ENCODE results near the gene NR4A1.

DNA sequence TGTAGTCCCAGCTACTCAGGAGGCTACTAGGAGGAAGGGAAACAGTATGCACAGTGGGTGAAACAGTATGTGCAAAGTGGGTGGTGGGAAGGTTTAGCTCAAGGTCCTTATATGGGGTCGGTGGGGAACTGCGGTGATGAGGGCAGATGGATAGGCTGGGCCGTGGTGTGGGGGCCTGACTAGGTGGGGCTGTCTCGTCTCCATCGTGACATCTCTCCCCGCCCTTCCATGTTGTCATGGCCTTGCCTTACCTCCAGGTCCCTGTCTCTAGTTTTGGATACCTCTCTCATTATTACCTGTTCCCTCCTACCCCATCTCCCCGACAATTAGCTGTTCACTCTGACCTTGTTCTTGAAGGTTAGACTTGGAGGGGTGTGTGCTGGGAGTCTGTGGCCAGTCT is 4.4 kb upstream of the NR4A1 start:
- TF ChIP-seq GLIS3 (CRISPR knock-in tag; IDR thresholded peaks at IDR 0.05) (no peak), OSR1 (CRISPR knock-in tag; IDR thresholded peaks at IDR 0.05) (no peak), ISL1 (CRISPR knock-in tag; IDR thresholded peaks at IDR 0.05) (no peak), CSDC2 (CRISPR knock-in tag; IDR thresholded peaks at IDR 0.05) (no peak), ZNF565 (CRISPR knock-in tag; conservative IDR thresholded peaks at IDR 0.05; ENCODE audit: low read depth) (no peak), TCF4 (CRISPR knock-in tag; IDR thresholded peaks at IDR 0.05; ENCODE audit: borderline replicate concordance) (no peak), RARB (CRISPR knock-in tag; IDR thresholded peaks at IDR 0.05) (no peak), ZC3H10 (CRISPR knock-in tag; IDR thresholded peaks at IDR 0.05) (no peak), ZNF8 (CRISPR knock-in tag; IDR thresholded peaks at IDR 0.05) (no peak), ARNTL (CRISPR knock-in tag; IDR thresholded peaks at IDR 0.05; ENCODE audit: borderline replicate concordance, low read depth) (no peak), ZFP3 (CRISPR knock-in tag; IDR thresholded peaks at IDR 0.05) (no peak)
- TF ChIP-seq, protein P1, sequence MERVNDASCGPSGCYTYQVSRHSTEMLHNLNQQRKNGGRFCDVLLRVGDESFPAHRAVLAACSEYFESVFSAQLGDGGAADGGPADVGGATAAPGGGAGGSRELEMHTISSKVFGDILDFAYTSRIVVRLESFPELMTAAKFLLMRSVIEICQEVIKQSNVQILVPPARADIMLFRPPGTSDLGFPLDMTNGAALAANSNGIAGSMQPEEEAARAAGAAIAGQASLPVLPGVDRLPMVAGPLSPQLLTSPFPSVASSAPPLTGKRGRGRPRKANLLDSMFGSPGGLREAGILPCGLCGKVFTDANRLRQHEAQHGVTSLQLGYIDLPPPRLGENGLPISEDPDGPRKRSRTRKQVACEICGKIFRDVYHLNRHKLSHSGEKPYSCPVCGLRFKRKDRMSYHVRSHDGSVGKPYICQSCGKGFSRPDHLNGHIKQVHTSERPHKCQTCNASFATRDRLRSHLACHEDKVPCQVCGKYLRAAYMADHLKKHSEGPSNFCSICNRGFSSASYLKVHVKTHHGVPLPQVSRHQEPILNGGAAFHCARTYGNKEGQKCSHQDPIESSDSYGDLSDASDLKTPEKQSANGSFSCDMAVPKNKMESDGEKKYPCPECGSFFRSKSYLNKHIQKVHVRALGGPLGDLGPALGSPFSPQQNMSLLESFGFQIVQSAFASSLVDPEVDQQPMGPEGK (CRISPR knock-in tag; IDR thresholded peaks at IDR 0.05; ENCODE audit: borderline replicate concordance) = no peak
- TF ChIP-seq, protein P2, sequence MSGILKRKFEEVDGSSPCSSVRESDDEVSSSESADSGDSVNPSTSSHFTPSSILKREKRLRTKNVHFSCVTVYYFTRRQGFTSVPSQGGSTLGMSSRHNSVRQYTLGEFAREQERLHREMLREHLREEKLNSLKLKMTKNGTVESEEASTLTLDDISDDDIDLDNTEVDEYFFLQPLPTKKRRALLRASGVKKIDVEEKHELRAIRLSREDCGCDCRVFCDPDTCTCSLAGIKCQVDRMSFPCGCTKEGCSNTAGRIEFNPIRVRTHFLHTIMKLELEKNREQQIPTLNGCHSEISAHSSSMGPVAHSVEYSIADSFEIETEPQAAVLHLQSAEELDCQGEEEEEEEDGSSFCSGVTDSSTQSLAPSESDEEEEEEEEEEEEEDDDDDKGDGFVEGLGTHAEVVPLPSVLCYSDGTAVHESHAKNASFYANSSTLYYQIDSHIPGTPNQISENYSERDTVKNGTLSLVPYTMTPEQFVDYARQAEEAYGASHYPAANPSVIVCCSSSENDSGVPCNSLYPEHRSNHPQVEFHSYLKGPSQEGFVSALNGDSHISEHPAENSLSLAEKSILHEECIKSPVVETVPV (CRISPR knock-in tag; IDR thresholded peaks at IDR 0.05) = no peak
- TF ChIP-seq, protein P3, sequence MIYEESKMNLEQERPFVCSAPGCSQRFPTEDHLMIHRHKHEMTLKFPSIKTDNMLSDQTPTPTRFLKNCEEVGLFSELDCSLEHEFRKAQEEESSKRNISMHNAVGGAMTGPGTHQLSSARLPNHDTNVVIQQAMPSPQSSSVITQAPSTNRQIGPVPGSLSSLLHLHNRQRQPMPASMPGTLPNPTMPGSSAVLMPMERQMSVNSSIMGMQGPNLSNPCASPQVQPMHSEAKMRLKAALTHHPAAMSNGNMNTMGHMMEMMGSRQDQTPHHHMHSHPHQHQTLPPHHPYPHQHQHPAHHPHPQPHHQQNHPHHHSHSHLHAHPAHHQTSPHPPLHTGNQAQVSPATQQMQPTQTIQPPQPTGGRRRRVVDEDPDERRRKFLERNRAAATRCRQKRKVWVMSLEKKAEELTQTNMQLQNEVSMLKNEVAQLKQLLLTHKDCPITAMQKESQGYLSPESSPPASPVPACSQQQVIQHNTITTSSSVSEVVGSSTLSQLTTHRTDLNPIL (CRISPR knock-in tag; IDR thresholded peaks at IDR 0.05; ENCODE audit: low read depth) = no peak
